H1 (cell line): ENCODE data around the gene HAPLN3. TPM values are rescaled to one million over a fixed set of nuclear protein-coding genes. Genes with fewer than 3 reads are reported as not detected.

Source experiments
- ASH2L ChIP-seq: fragments of 200-600, 300-600 bp; sonication (generic); IDR thresholded peaks from one replicate; pipeline ENCODE4 v1.7.1; 2017; ENCODE audit warnings: low read length
- CHD2 ChIP-seq: IDR thresholded peaks from 2 replicates; pipeline ENCODE4 v1.6.1; 2012; ENCODE audit warnings: low read length, improper control_type of control experiment
- MAFK ChIP-seq: IDR thresholded peaks from 2 replicates; pipeline ENCODE4 v1.6.1; 2012; ENCODE audit warnings: low read depth, mild to moderate bottlenecking, improper control_type of control experiment, low read length
- RXRA ChIP-seq: IDR thresholded peaks from 2 replicates; pipeline ENCODE4 v1.6.1; 2011; ENCODE audit warnings: low read depth, mild to moderate bottlenecking, low read length, moderate library complexity; ENCODE audit not compliant: insufficient read depth
- SIX5 ChIP-seq: IDR thresholded peaks from 2 replicates; pipeline ENCODE4 v1.6.1; 2011; ENCODE audit warnings: mild to moderate bottlenecking, low read depth, low read length
- polyA plus RNA-seq, 7 experiments: library from polyadenylated mRNA; depleted of rRNA in 3 of 7; stranded (reverse) in 5 of 7; unstranded in 2 of 7; fragments of >200 nt in 5 of 7; fragments of 200-250 nt in 2 of 7; gene quantifications; 1 replicate in 5 of 7; 2 replicates in 1 of 7; 4 replicates in 1 of 7; pipeline versions ENCODE4 v1.2.1 to v1.2.3, GENCODE V29; 2011 to 2013; ENCODE audit warnings: missing spikeins in 2 of 7, mixed read lengths in 2 of 7
- total RNA-seq: library from RNA; stranded (reverse); fragmentation: NEBNext Ultra II Directional; extraction: Animal tissue kit (Norgen Biotek cat#: 25700); gene quantifications from 2 replicates; pipeline ENCODE4 v1.2.1, GENCODE V29; 2021

The HAPLN3 gene
- total and polyA plus RNA-seq, 2 of the 8 experiments (the other 6 are each of a cell fraction or from before 2014, with no cell fraction given): 76.2 to 79.7 TPM

- TF ChIP-seq MAFK (no peak), ASH2L (no peak), CHD2 (no peak), SIX5 (no peak), RXRA (no peak)
These were observed 62.3 kb downstream of the HAPLN3 start (continued) for GRCh38 chr15:88832820-88833730.
